Measurements from ENCODE around the gene SNX18. TPM values are rescaled to one million over a fixed set of nuclear protein-coding genes. Genes with fewer than 3 reads are reported as not detected.

Gene SNX18
- total and polyA plus RNA-seq, 4 donors = 5.5 to 43.4 (median 35.0) TPM

DNA sequence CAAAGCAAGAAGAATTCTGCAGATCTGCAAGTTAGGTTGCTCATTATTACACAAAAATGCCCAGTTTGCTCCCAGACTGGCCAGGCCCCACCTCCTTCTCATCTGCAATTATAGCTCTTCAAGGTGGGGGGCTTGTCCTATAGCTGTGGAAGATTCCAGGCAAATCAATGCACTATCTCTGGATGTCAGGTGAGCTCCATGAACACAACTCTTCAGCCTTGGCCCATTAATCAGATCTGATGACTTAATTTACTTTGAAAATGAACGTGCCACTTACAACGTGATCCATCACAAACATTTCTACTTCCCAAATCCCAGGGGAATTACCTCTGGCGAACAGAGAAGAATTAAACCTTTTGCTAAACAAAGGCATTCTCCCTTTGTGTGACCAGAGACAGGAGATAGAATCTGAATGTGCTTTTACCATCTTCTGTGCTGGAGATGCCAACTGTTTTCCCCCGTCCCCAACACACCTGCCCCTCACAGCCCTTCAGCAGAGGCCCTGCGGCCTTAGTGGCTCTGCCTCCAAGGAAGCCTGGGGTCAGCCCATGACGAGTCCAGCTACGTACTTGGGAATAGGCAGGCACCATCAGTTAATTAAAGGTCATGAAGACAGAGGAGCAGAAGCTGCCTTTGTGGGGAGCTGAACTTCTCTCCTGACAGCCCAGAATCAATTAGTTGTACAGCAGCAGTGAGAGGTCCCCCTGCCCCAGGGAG, 60.5 kb downstream of the SNX18 start:
- no peak overlapping the region for H3K9ac ChIP-seq (ENCODE audit: insufficient read depth in 1 of 2, low read length in 2 of 2)
- ATAC-seq (ENCODE audit: insufficient read depth, low FRiP score) = no peak
- TF ChIP-seq, protein P1, sequence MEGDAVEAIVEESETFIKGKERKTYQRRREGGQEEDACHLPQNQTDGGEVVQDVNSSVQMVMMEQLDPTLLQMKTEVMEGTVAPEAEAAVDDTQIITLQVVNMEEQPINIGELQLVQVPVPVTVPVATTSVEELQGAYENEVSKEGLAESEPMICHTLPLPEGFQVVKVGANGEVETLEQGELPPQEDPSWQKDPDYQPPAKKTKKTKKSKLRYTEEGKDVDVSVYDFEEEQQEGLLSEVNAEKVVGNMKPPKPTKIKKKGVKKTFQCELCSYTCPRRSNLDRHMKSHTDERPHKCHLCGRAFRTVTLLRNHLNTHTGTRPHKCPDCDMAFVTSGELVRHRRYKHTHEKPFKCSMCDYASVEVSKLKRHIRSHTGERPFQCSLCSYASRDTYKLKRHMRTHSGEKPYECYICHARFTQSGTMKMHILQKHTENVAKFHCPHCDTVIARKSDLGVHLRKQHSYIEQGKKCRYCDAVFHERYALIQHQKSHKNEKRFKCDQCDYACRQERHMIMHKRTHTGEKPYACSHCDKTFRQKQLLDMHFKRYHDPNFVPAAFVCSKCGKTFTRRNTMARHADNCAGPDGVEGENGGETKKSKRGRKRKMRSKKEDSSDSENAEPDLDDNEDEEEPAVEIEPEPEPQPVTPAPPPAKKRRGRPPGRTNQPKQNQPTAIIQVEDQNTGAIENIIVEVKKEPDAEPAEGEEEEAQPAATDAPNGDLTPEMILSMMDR (IDR thresholded peaks at IDR 0.05; ENCODE audit: control extremely low read depth, extremely low read depth) = no peak

DNA sequence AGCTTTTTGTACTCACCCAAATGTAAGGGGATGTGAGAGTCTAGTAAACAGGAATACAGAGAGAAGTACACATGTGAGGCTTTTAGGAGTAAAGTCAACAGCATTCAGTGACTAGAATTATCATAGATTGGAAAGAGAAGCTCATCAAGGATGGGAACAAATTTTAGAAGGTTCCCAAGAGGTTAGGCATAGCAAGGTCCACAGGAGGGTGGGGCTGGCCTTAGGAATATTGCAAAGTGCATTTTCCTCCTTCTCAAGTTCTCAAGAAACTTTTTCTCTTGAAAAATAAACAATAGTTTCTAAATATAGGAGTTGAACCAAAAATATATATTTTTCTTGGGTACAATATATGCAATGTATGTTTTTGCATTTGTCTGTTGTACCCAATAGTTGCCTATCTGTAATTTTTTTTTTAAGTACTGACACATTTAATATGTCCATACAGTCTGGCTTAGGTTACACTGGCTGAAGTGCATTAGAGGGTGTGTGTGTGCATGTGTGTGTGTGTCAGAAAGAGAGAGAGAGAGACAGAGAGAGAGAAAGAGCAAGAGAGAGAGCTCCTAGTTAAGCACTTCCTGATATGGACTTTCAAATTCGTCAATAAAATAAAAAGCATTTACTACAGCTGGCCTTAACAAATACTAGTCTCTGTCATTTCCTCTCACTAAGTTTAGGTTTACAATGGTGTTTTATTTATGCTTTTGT, 62.2 kb downstream of the SNX18 start:
- Histone ChIP-seq H3K27ac (ENCODE audit: low read depth in 1 of 2, low read length in 1 of 2) (no peak overlapping the region), H3K4me3 (no peak overlapping the region), H3K4me1 (ENCODE audit: control insufficient read depth in 5 of 5, insufficient read depth in 5 of 5, low read length in 5 of 5) (peaks cover 0 to 11% (median 4%) of the 10 kb centered on the region in 5 donors), H3K36me3 (ENCODE audit: control insufficient read depth in 4 of 4, insufficient read depth in 4 of 4, low read length in 4 of 4) (no peaks in the 10 kb centered on the region), H3K9ac (ENCODE audit: insufficient read depth in 1 of 2, low read length in 2 of 2) (no peak overlapping the region), H3K27me3 (ENCODE audit: control insufficient read depth in 3 of 3, insufficient read depth in 3 of 3, low read length in 2 of 3) (no peaks in the 10 kb centered on the region), H3K9me3 (ENCODE audit: control insufficient read depth in 4 of 4, insufficient read depth in 3 of 4, low read length in 3 of 4) (no peaks in the 10 kb centered on the region)
- TF ChIP-seq, protein P1 (IDR thresholded peaks at IDR 0.05; ENCODE audit: control extremely low read depth, extremely low read depth) = no peak
- no peak for ATAC-seq (ENCODE audit: insufficient read depth, low FRiP score)
- no peak for DNase-seq
- 44 to 47% methylated on average over 1 of the region's 1 CpG for WGBS, 2 donors

More for the DNA sequence above, 60.5 kb downstream of the SNX18 start:
- no peaks in the 10 kb centered on the region for H3K36me3 ChIP-seq (ENCODE audit: control insufficient read depth in 4 of 4, insufficient read depth in 4 of 4, low read length in 4 of 4)
- no peak overlapping the region for H3K4me3 ChIP-seq
- peaks cover 0 to 12% (median 4%) of the 10 kb centered on the region in 5 donors for H3K4me1 ChIP-seq (ENCODE audit: control insufficient read depth in 5 of 5, insufficient read depth in 5 of 5, low read length in 5 of 5)
- H3K9me3 ChIP-seq (ENCODE audit: control insufficient read depth in 4 of 4, insufficient read depth in 3 of 4, low read length in 3 of 4) = no peaks in the 10 kb centered on the region
- H3K27ac ChIP-seq (ENCODE audit: low read depth in 1 of 2, low read length in 1 of 2) = no peak overlapping the region
- no peaks in the 10 kb centered on the region for H3K27me3 ChIP-seq (ENCODE audit: control insufficient read depth in 3 of 3, insufficient read depth in 3 of 3, low read length in 2 of 3)
- DNase-seq = no peak
- 85 to 95% methylated on average over 7 of the region's 7 CpGs for WGBS, 2 donors

DNA sequence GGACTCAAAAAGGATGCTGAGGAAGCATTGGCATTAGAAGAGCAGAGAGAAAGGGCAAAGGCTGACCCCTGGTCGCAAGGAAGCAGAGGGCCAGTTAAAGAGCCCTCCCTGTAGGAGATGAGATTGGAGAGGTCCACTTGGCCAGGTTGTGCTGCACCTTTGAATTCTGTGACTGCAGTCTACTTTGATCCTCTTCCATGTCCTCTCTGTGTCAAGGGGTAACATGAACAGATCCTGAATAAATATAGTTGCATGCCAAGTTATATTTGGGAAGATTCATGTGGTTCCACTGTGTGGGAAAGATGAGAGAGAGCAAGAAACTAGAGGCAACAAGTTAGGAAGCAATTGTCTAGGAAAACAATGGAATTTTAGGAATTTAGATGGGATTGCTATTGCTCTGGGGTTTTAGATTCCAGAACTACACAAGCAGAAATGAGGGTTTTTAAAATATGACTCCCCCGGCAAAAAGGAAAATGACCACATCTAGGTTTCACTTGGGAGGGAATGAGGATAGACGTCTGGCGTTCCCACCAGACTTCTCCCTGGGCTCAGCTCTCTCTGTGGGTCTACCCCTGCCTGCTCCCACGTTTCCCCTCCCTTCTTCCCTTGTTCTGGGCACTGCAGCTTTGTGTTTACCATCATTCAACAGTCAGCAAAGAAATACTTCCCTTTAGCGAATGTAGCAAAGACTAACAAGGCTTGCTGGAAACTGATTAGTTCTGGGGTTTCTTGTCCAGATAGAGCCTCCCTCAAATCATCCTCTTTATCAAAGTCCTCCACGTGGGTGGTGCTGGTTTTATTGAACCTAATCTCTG, 63.6 kb downstream of the SNX18 start:
- Histone ChIP-seq H3K4me3 (no peak overlapping the region), H3K4me1 (ENCODE audit: control insufficient read depth in 5 of 5, insufficient read depth in 5 of 5, low read length in 5 of 5) (peaks cover 0 to 11% (median 4%) of the 10 kb centered on the region in 5 donors), H3K9ac (ENCODE audit: insufficient read depth in 1 of 2, low read length in 2 of 2) (no peak overlapping the region), H3K27me3 (ENCODE audit: control insufficient read depth in 3 of 3, insufficient read depth in 3 of 3, low read length in 2 of 3) (no peaks in the 10 kb centered on the region), H3K36me3 (ENCODE audit: control insufficient read depth in 4 of 4, insufficient read depth in 4 of 4, low read length in 4 of 4) (no peaks in the 10 kb centered on the region), H3K9me3 (ENCODE audit: control insufficient read depth in 4 of 4, insufficient read depth in 3 of 4, low read length in 3 of 4) (peaks cover 0 to 3% (median under 1%) of the 10 kb centered on the region in 4 donors), H3K27ac (ENCODE audit: low read depth in 1 of 2, low read length in 1 of 2) (peak overlapping the region in 1 of 2 donors; percentile 20)
- TF ChIP-seq, protein P1 (IDR thresholded peaks at IDR 0.05; ENCODE audit: control extremely low read depth, extremely low read depth) = no peak
- ATAC-seq (ENCODE audit: insufficient read depth, low FRiP score) = peak; percentile 34
- peak in 2 of 3 donors; percentile 39 to 48 for DNase-seq
- 36 to 48% methylated on average over 7 of the region's 7 CpGs for WGBS, 2 donors
